Keratinocyte (primary cell): ENCODE data around the gene SLC25A19. TPM values are rescaled to one million over a fixed set of nuclear protein-coding genes. Genes with fewer than 3 reads are reported as not detected.

Experiments used
- DNase-seq: peaks from one replicate; pipeline ENCODE4 v3.0.0-alpha.2; 2011; ENCODE audit warnings: low read depth, missing footprints, low spot score
- FAIRE-seq: peaks from 2 replicates; lab custom pipeline; 2011; peaks lifted over from hg19 to GRCh38; lab: Jason Lieb, UNC
- H2AFZ ChIP-seq: 2 replicates; pipeline ENCODE4 v1.6.0; 2012; ENCODE audit warnings: low read length, control low read depth, inconsistent platforms; ENCODE audit not compliant: control insufficient read depth
- H3K27ac ChIP-seq: 2 replicates; pipeline ENCODE4 v1.5.1; 2011; ENCODE audit warnings: low read length; ENCODE audit not compliant: control insufficient read depth, insufficient read depth
- H3K27me3 ChIP-seq: 3 replicates; pipeline ENCODE4 v1.6.0; 2011; ENCODE audit warnings: low read length; ENCODE audit not compliant: control insufficient read depth, insufficient read depth; ENCODE audit errors: extremely low read depth
- H3K36me3 ChIP-seq, 2 experiments: 2 replicates in 1 of 2; 3 replicates in 1 of 2; pipeline ENCODE4 v1.5.1; 2011; ENCODE audit warnings: low read length in 2 of 2, mild to moderate bottlenecking in 1 of 2; ENCODE audit not compliant: control insufficient read depth in 2 of 2, insufficient read depth in 2 of 2; ENCODE audit errors: extremely low read depth in 1 of 2
- H3K4me1 ChIP-seq: 3 replicates; pipeline ENCODE4 v1.5.1; 2011; ENCODE audit warnings: low read length; ENCODE audit not compliant: control insufficient read depth, insufficient read depth; ENCODE audit errors: extremely low read depth
- H3K4me2 ChIP-seq: 3 replicates; pipeline ENCODE4 v1.6.0; 2011; ENCODE audit warnings: low read depth, low read length; ENCODE audit not compliant: control insufficient read depth, insufficient read depth; ENCODE audit errors: extremely low read depth
- H3K4me3 ChIP-seq, 3 experiments: fragments of 200-600 bp in 1 of 3; sonication (generic) in 1 of 3; 2 replicates in 2 of 3; 3 replicates in 1 of 3; pipeline ENCODE4 v1.5.1; 2011 to 2016; ENCODE audit warnings: low read length in 3 of 3, mild to moderate bottlenecking in 3 of 3, control low read depth in 2 of 3, inconsistent platforms in 1 of 3, low read depth in 1 of 3, mixed read lengths in 1 of 3, mixed run types in 1 of 3, moderate library complexity in 1 of 3; ENCODE audit not compliant: control insufficient read depth in 2 of 3, insufficient read depth in 2 of 3; ENCODE audit errors: extremely low read depth in 1 of 3
- H3K79me2 ChIP-seq: 2 replicates; pipeline ENCODE4 v1.6.0; 2012; ENCODE audit warnings: low read length; ENCODE audit not compliant: control insufficient read depth, insufficient read depth
- H3K9ac ChIP-seq: 3 replicates; pipeline ENCODE4 v1.6.0; 2011; ENCODE audit warnings: low read length; ENCODE audit not compliant: control insufficient read depth, insufficient read depth; ENCODE audit errors: extremely low read depth
- H3K9me1 ChIP-seq: 3 replicates; pipeline ENCODE4 v1.6.0; 2011; ENCODE audit warnings: low read length; ENCODE audit not compliant: control insufficient read depth, insufficient read depth; ENCODE audit errors: extremely low read depth
- H3K9me3 ChIP-seq: 2 replicates; pipeline ENCODE4 v1.5.1; 2012; ENCODE audit warnings: low read depth, low read length; ENCODE audit not compliant: control insufficient read depth
- H4K20me1 ChIP-seq: 3 replicates; pipeline ENCODE4 v1.6.0; 2011; ENCODE audit warnings: low read length; ENCODE audit not compliant: control insufficient read depth, insufficient read depth; ENCODE audit errors: extremely low read depth
- CTCF ChIP-seq, 3 experiments: IDR thresholded peaks in 1 of 3; conservative IDR thresholded peaks in 1 of 3; optimal IDR thresholded peaks in 1 of 3; 2 replicates in 2 of 3; 3 replicates in 1 of 3; pipeline versions ENCODE3 to v1.5.1; 2011; ENCODE audit warnings: low read length in 3 of 3, mild to moderate bottlenecking in 3 of 3, moderate library complexity in 2 of 3, control low read depth in 1 of 3, inconsistent platforms in 1 of 3; ENCODE audit not compliant: insufficient read depth in 2 of 3; ENCODE audit errors: extremely low read depth in 1 of 3
- EZH2 ChIP-seq: IDR thresholded peaks from one replicate; pipeline ENCODE4 v1.6.1; 2012; ENCODE audit warnings: inconsistent platforms, mild to moderate bottlenecking, low read length, moderate library complexity
- dilution Hi-C: fragments of 300-500 bp; cut with MboI; formaldehyde crosslinking; loops from one replicate; pipeline ENCODE4 v1.7.0; 2020; ENCODE audit warnings: low sequenced_read_pairs; ENCODE audit not compliant: extremely low pct_ligation_motif_present
- polyA plus RNA-seq, 5 experiments: library from polyadenylated mRNA; depleted of rRNA in 3 of 5; stranded (reverse) in 3 of 5; stranded (forward) in 1 of 5; unstranded in 1 of 5; fragments of >200 nt; gene quantifications; 1 replicate in 1 of 5; 2 replicates in 3 of 5; 3 replicates in 1 of 5; pipeline versions ENCODE4 v1.2.1 to v1.2.3, GENCODE V29; 2011 to 2012; ENCODE audit warnings: missing spikeins in 2 of 5, low read depth in 1 of 5, low replicate concordance in 1 of 5

Gene SLC25A19
- polyA plus RNA-seq, 1 donor (not counting 4 experiments of a cell fraction or from before 2014, with no cell fraction given), result 7.0 TPM

- Histone ChIP-seq H4K20me1 (peaks cover 9% of the 10 kb centered on the region), H3K27ac (no peak overlapping the region), H3K4me1 (no peaks in the 10 kb centered on the region), H3K27me3 (no peaks in the 10 kb centered on the region), H3K9me3 (no peaks in the 10 kb centered on the region), H3K4me2 (no peak overlapping the region), H3K79me2 (no peaks in the 10 kb centered on the region), H2AFZ (no peak overlapping the region), H3K9me1 (no peaks in the 10 kb centered on the region), H3K9ac (no peak overlapping the region), H3K36me3 (peaks cover 60 to 79% of the 10 kb centered on the region in 2 experiments), H3K4me3 (no peak overlapping the region)
- TF ChIP-seq EZH2, result no peak
- TF ChIP-seq CTCF (optimal IDR thresholded peaks at IDR 0.05 in 1 of 3, IDR thresholded peaks at IDR 0.05 in 1 of 3, conservative IDR thresholded peaks at IDR 0.05 in 1 of 3; ENCODE audit: extremely low read depth in 1 of 3, insufficient read depth in 2 of 3, low read length in 3 of 3), result no peak
- dilution Hi-C loops, result no loop called here
- FAIRE-seq (no peak), DNase-seq (no peak)
Measured at GRCh38 chr17:75239214-75239613, 50.0 kb downstream of the SLC25A19 start.

GRCh38 chr17:75238684-75239191 lies 50.5 kb downstream of the SLC25A19 start:
- dilution Hi-C loops, result no loop called here
- H3K9ac ChIP-seq, result no peak overlapping the region
- DNase-seq (peak; percentile 15), FAIRE-seq (peak; percentile 17)
- peaks cover 58 to 75% of the 10 kb centered on the region in 2 experiments for H3K36me3 ChIP-seq
- no peaks in the 10 kb centered on the region for H3K27me3 ChIP-seq
- no peak overlapping the region for H2AFZ ChIP-seq
- TF ChIP-seq EZH2, result no peak
- peak; percentile 85 to 92 (median 91) for TF ChIP-seq CTCF (optimal IDR thresholded peaks at IDR 0.05 in 1 of 3, IDR thresholded peaks at IDR 0.05 in 1 of 3, conservative IDR thresholded peaks at IDR 0.05 in 1 of 3; ENCODE audit: extremely low read depth in 1 of 3, insufficient read depth in 2 of 3, low read length in 3 of 3)
- H3K4me2 ChIP-seq, result no peak overlapping the region
- no peaks in the 10 kb centered on the region for H3K9me3 ChIP-seq
- H3K27ac ChIP-seq, result no peak overlapping the region
- no peak overlapping the region for H3K4me3 ChIP-seq
- H3K9me1 ChIP-seq, result no peaks in the 10 kb centered on the region
- H3K79me2 ChIP-seq, result no peaks in the 10 kb centered on the region
- H3K4me1 ChIP-seq, result no peaks in the 10 kb centered on the region
- H4K20me1 ChIP-seq, result peaks cover 9% of the 10 kb centered on the region
